ENCODE results near the gene PLB1.
"Not testable (repeated sequence)": the region's sequence is repeated elsewhere in the genome, so short reads cannot be mapped to it uniquely, and the experiment has no call there.

Gene PLB1

DNA sequence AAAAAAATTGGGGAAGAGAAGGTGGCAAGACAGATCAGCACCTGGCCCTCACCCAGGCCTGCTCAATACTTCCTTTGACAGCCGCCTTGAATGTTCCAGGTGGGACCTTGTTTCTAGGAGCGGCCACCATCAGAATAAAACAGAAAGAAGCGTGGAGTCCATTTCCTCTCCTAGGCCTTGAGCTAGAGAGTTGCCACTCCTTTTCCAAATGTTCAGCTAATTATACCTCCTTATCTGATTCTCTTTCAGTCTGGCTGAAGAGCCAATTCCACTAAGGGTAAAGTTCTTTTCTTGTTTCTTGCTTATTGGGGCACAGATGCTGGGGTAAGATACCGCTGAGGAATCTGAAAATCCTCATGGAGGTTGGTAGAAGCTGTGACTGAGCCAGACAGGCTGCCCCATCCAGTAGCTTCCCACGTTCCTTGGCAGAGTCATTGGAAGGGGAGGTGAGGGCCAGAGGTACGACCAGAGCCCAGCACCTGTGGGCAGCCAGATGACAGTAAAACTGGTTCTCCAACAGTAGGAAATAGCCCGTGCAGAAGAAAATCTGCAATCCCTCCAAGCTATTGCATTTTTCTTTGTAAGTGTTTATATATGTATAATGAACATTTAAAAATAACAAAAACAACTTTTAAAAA lies 51.5 kb downstream of the PLB1 start:
- Histone ChIP-seq H2BK12ac (ENCODE audit: low read length) (no peak overlapping the region), H3K4me2 (ENCODE audit: insufficient read depth, low read length, poor library complexity, severe bottlenecking) (no peak overlapping the region), H3K4me3 (ENCODE audit: low read length in 2 of 2) (no peak overlapping the region), H2BK15ac (ENCODE audit: low read length) (no peak overlapping the region), H3K9me3 (replicated peaks in 1 of 2; ENCODE audit: control insufficient read depth in 2 of 2, insufficient read depth in 1 of 2, low read depth in 1 of 2, low read length in 2 of 2) (peaks cover 0 to 3% of the 10 kb centered on the region in 2 donors), H2BK5ac (ENCODE audit: low read length) (no peak overlapping the region), H2AK5ac (ENCODE audit: low read depth, low read length) (no peak overlapping the region), H3K14ac (ENCODE audit: low read length) (no peak overlapping the region), H3K9ac (ENCODE audit: low read depth, low read length, poor library complexity) (no peak overlapping the region), H2BK120ac (ENCODE audit: low read depth, low read length) (no peak overlapping the region), H3K36me3 (replicated peaks in 1 of 2; ENCODE audit: control insufficient read depth in 2 of 2, insufficient read depth in 2 of 2, low read length in 2 of 2) (no peaks in the 10 kb centered on the region), H3K27ac (replicated peaks; ENCODE audit: low read length) (no peak overlapping the region), H3K4ac (ENCODE audit: low read length) (no peak overlapping the region), H3K79me1 (ENCODE audit: low read depth, low read length) (no peaks in the 10 kb centered on the region), H3K4me1 (ENCODE audit: control insufficient read depth in 2 of 2, insufficient read depth in 1 of 2, low read depth in 1 of 2, low read length in 2 of 2) (peaks cover 28 to 31% of the 10 kb centered on the region in 2 donors), H3K23ac (ENCODE audit: low read depth, low read length, poor library complexity) (no peak overlapping the region), H3K18ac (ENCODE audit: low read length) (no peak overlapping the region), H3K27me3 (ENCODE audit: control insufficient read depth in 3 of 3, insufficient read depth in 3 of 3, low read depth in 1 of 3, low read length in 3 of 3) (peaks cover 0 to 42% (median 21%) of the 10 kb centered on the region in 3 experiments), H2AFZ (ENCODE audit: low read length) (no peak overlapping the region), H4K91ac (ENCODE audit: low read depth, low read length, poor library complexity) (no peak overlapping the region), H4K8ac (ENCODE audit: low read depth, low read length) (no peak overlapping the region)
- no peak for DNase-seq (ENCODE audit: low spot score)
- WGBS, 2 donors (ENCODE audit: extremely low coverage in 2 of 2, insufficient read length in 2 of 2, insufficient replicate concordance in 1 of 2): no CpG with 5 or more reads among the region's 7 CpGs

DNA sequence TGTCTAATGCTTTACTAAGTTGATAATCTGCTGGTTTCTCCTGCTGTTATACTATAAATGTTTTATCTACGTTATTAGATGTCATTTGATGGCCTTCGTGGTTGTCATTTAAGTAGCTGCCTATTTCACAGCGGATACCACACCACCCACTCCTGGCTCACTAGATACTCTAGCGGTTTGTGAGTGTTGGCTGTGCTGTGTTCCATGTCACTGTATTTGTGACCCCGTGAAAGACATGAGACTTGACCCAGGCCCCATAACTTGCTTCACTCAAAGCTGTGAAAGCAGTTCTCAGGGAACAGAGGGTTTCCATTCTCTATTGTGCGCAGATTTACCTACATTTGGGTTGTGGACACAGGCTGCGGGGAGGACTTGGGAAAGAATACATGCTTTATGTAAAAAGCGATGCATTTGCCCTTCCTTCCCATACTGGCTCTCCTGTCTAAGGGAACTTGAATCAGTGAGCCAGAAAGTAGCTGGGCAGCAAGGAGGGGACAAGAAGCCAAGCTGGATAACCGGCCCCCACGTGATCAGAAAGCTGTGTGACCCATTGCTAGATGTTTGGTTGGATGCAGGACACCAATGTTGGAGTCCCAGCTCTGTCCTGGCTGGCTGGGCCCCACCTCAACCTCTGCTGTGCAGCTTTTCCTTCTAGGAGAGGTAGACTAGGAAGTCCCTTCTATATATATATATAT lies 52.2 kb downstream of the PLB1 start:
- Histone ChIP-seq H3K23ac (ENCODE audit: low read depth, low read length, poor library complexity) (no peak overlapping the region), H3K79me1 (ENCODE audit: low read depth, low read length) (no peaks in the 10 kb centered on the region), H3K4me2 (ENCODE audit: insufficient read depth, low read length, poor library complexity, severe bottlenecking) (no peak overlapping the region), H4K8ac (ENCODE audit: low read depth, low read length) (no peak overlapping the region), H3K14ac (ENCODE audit: low read length) (no peak overlapping the region), H2BK12ac (ENCODE audit: low read length) (no peak overlapping the region), H2BK120ac (ENCODE audit: low read depth, low read length) (no peak overlapping the region), H2BK15ac (ENCODE audit: low read length) (no peak overlapping the region), H3K4me1 (ENCODE audit: control insufficient read depth in 2 of 2, insufficient read depth in 1 of 2, low read depth in 1 of 2, low read length in 2 of 2) (peaks cover 28 to 31% of the 10 kb centered on the region in 2 donors), H3K9me3 (replicated peaks in 1 of 2; ENCODE audit: control insufficient read depth in 2 of 2, insufficient read depth in 1 of 2, low read depth in 1 of 2, low read length in 2 of 2) (peaks cover 0 to 3% of the 10 kb centered on the region in 2 donors), H2AFZ (ENCODE audit: low read length) (no peak overlapping the region), H3K27me3 (ENCODE audit: control insufficient read depth in 3 of 3, insufficient read depth in 3 of 3, low read depth in 1 of 3, low read length in 3 of 3) (peaks cover 0 to 37% (median 21%) of the 10 kb centered on the region in 3 experiments), H3K4me3 (ENCODE audit: low read length in 2 of 2) (no peak overlapping the region), H3K9ac (ENCODE audit: low read depth, low read length, poor library complexity) (no peak overlapping the region), H3K36me3 (replicated peaks in 1 of 2; ENCODE audit: control insufficient read depth in 2 of 2, insufficient read depth in 2 of 2, low read length in 2 of 2) (no peaks in the 10 kb centered on the region), H4K91ac (ENCODE audit: low read depth, low read length, poor library complexity) (no peak overlapping the region), H3K27ac (replicated peaks; ENCODE audit: low read length) (no peak overlapping the region), H3K4ac (ENCODE audit: low read length) (no peak overlapping the region), H3K18ac (ENCODE audit: low read length) (no peak overlapping the region), H2BK5ac (ENCODE audit: low read length) (no peak overlapping the region), H2AK5ac (ENCODE audit: low read depth, low read length) (no peak overlapping the region)
- WGBS, 2 donors (ENCODE audit: extremely low coverage in 2 of 2, insufficient read length in 2 of 2, insufficient replicate concordance in 1 of 2): no CpG with 5 or more reads among the region's 10 CpGs
- DNase-seq (ENCODE audit: low spot score): no peak

DNA sequence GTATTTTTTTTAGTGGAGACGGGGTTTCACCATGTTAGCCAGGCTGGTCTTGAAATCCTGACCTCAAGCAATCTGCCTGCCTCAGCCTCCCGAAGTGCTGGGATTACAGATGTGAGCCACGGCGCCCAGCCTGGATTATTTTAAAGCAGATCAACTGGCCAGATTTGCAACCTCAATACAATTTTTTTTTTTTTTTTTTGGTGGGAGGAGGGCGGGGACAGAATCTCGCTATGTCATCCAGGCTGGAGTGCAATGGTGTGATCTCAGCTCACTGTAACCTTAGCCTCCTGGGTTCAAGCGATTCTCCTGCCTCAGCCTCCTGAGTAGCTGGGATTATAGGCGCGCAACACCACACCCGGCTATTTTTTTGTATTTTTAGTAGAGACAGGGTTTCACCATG lies 54.5 kb downstream of the PLB1 start:
- not testable (repeated sequence) for H2BK15ac ChIP-seq (ENCODE audit: low read length); H3K14ac ChIP-seq (ENCODE audit: low read length); DNase-seq (ENCODE audit: low spot score); H2BK5ac ChIP-seq (ENCODE audit: low read length); H3K18ac ChIP-seq (ENCODE audit: low read length); H4K8ac ChIP-seq (ENCODE audit: low read depth, low read length); H2BK12ac ChIP-seq (ENCODE audit: low read length); H3K4ac ChIP-seq (ENCODE audit: low read length); H3K23ac ChIP-seq (ENCODE audit: low read depth, low read length, poor library complexity); H3K4me2 ChIP-seq (ENCODE audit: insufficient read depth, low read length, poor library complexity, severe bottlenecking); H4K91ac ChIP-seq (ENCODE audit: low read depth, low read length, poor library complexity); H3K36me3 ChIP-seq (replicated peaks in 1 of 2; ENCODE audit: control insufficient read depth in 2 of 2, insufficient read depth in 2 of 2, low read length in 2 of 2); H3K9me3 ChIP-seq (replicated peaks in 1 of 2; ENCODE audit: control insufficient read depth in 2 of 2, insufficient read depth in 1 of 2, low read depth in 1 of 2, low read length in 2 of 2); H2AFZ ChIP-seq (ENCODE audit: low read length); H3K4me3 ChIP-seq (ENCODE audit: low read length in 2 of 2); H2AK5ac ChIP-seq (ENCODE audit: low read depth, low read length); H3K9ac ChIP-seq (ENCODE audit: low read depth, low read length, poor library complexity); H3K79me1 ChIP-seq (ENCODE audit: low read depth, low read length); H3K27ac ChIP-seq (replicated peaks; ENCODE audit: low read length); H2BK120ac ChIP-seq (ENCODE audit: low read depth, low read length)
- Histone ChIP-seq H3K4me1 (ENCODE audit: control insufficient read depth in 2 of 2, insufficient read depth in 1 of 2, low read depth in 1 of 2, low read length in 2 of 2) (peaks cover 9 to 11% of the 10 kb centered on the region in 2 donors), H3K27me3 (ENCODE audit: control insufficient read depth in 3 of 3, insufficient read depth in 3 of 3, low read depth in 1 of 3, low read length in 3 of 3) (peaks cover 0 to 27% (median 16%) of the 10 kb centered on the region in 3 experiments)
- WGBS, 2 donors (ENCODE audit: extremely low coverage in 2 of 2, insufficient read length in 2 of 2, insufficient replicate concordance in 1 of 2): no CpG with 5 or more reads among the region's 10 CpGs

- no peak overlapping the region for H4K8ac ChIP-seq (ENCODE audit: low read depth, low read length)
- H3K14ac ChIP-seq (ENCODE audit: low read length): no peak overlapping the region
- H4K91ac ChIP-seq (ENCODE audit: low read depth, low read length, poor library complexity): no peak overlapping the region
- H2AFZ ChIP-seq (ENCODE audit: low read length): no peak overlapping the region
- no peak overlapping the region for H3K23ac ChIP-seq (ENCODE audit: low read depth, low read length, poor library complexity)
- no peaks in the 10 kb centered on the region for H3K36me3 ChIP-seq (replicated peaks in 1 of 2; ENCODE audit: control insufficient read depth in 2 of 2, insufficient read depth in 2 of 2, low read length in 2 of 2)
- H2BK12ac ChIP-seq (ENCODE audit: low read length): no peak overlapping the region
- H3K9me3 ChIP-seq (replicated peaks in 1 of 2; ENCODE audit: control insufficient read depth in 2 of 2, insufficient read depth in 1 of 2, low read depth in 1 of 2, low read length in 2 of 2): no peaks in the 10 kb centered on the region
- no peak overlapping the region for H2BK5ac ChIP-seq (ENCODE audit: low read length)
- H3K9ac ChIP-seq (ENCODE audit: low read depth, low read length, poor library complexity): no peak overlapping the region
- no peak overlapping the region for H2AK5ac ChIP-seq (ENCODE audit: low read depth, low read length)
- no peaks in the 10 kb centered on the region for H3K79me1 ChIP-seq (ENCODE audit: low read depth, low read length)
- H3K18ac ChIP-seq (ENCODE audit: low read length): no peak overlapping the region
- no peak overlapping the region for H3K4ac ChIP-seq (ENCODE audit: low read length)
- H3K4me1 ChIP-seq (ENCODE audit: control insufficient read depth in 2 of 2, insufficient read depth in 1 of 2, low read depth in 1 of 2, low read length in 2 of 2): peaks cover 0 to 2% of the 10 kb centered on the region in 2 donors
- no peak overlapping the region for H2BK15ac ChIP-seq (ENCODE audit: low read length)
- H3K27me3 ChIP-seq (ENCODE audit: control insufficient read depth in 3 of 3, insufficient read depth in 3 of 3, low read depth in 1 of 3, low read length in 3 of 3): peaks cover 0 to 13% (median 12%) of the 10 kb centered on the region in 3 experiments
- H3K4me3 ChIP-seq (ENCODE audit: low read length in 2 of 2): no peak overlapping the region
- no peak for DNase-seq (ENCODE audit: low spot score)
- WGBS, 2 donors (ENCODE audit: extremely low coverage in 2 of 2, insufficient read length in 2 of 2, insufficient replicate concordance in 1 of 2): no CpG with 5 or more reads among the region's 3 CpGs
- no peak overlapping the region for H3K4me2 ChIP-seq (ENCODE audit: insufficient read depth, low read length, poor library complexity, severe bottlenecking)
- no peak overlapping the region for H3K27ac ChIP-seq (replicated peaks; ENCODE audit: low read length)
- H2BK120ac ChIP-seq (ENCODE audit: low read depth, low read length): no peak overlapping the region
Measured at GRCh38 chr2:28552045-28552823, 56.4 kb downstream of the PLB1 start.
